Esophagus (tissue), 2 donors: Measurements from ENCODE around the gene ARHGEF11. TPM values are rescaled to one million over a fixed set of nuclear protein-coding genes. Genes with fewer than 3 reads are reported as not detected.
"Not testable (repeated sequence)": the region's sequence is repeated elsewhere in the genome, so short reads cannot be mapped to it uniquely, and the experiment has no call there.

Experiments
- H3K27ac ChIP-seq, 2 donors: one replicate each; pipeline ENCODE4 v1.5.1; 2013; ENCODE audit warnings: low read depth in 2 of 2, mild to moderate bottlenecking in 2 of 2, inconsistent platforms in 1 of 2, low read length in 1 of 2, moderate library complexity in 1 of 2
- H3K27me3 ChIP-seq, 2 donors: one replicate each; pipeline ENCODE4 v1.6.1; 2013; ENCODE audit warnings: low read length in 2 of 2, control low read depth in 1 of 2, mild to moderate bottlenecking in 1 of 2; ENCODE audit not compliant: insufficient read depth in 2 of 2, control insufficient read depth in 1 of 2
- H3K36me3 ChIP-seq, 2 donors: one replicate each; pipeline ENCODE4 v1.6.1; 2013; ENCODE audit warnings: low read length in 1 of 2; ENCODE audit not compliant: control insufficient read depth in 2 of 2, insufficient read depth in 2 of 2
- H3K4me1 ChIP-seq, 2 donors: one replicate each; pipeline ENCODE4 v1.6.1; 2013; ENCODE audit warnings: low read length in 1 of 2; ENCODE audit not compliant: control insufficient read depth in 2 of 2, insufficient read depth in 2 of 2
- H3K4me3 ChIP-seq, 2 donors: one replicate each; pipeline ENCODE4 v1.5.1; 2013; ENCODE audit warnings: low read length in 2 of 2, mild to moderate bottlenecking in 2 of 2, low read depth in 1 of 2, moderate library complexity in 1 of 2
- H3K9me3 ChIP-seq, 2 donors: one replicate each; pipeline ENCODE4 v1.6.1; 2013; ENCODE audit warnings: mild to moderate bottlenecking in 2 of 2, low read depth in 1 of 2, low read length in 1 of 2, moderate library complexity in 1 of 2; ENCODE audit not compliant: control insufficient read depth in 2 of 2, insufficient read depth in 1 of 2
- WGBS, 2 donors: extraction: QIAGEN DNeasy Blood & Tissue Kit; methylation state at CpG; one replicate each; pipeline ENCODE4 v1.1.7; 2013; 5-methylcytosine and 5-hydroxymethylcytosine counted together
- polyA plus RNA-seq, 2 donors: library from polyadenylated mRNA; stranded (reverse); fragments of 200-250 nt; gene quantifications; one replicate each; pipeline ENCODE4 v1.2.3, GENCODE V29; 2013
- donor health status: healthy with polysubstance abuse.
- donor health status: Bipolar disorder and iron deficiency.

ARHGEF11 gene
- polyA plus RNA-seq, 2 donors = 6.5 to 11.2 TPM

- 78 to 81% methylated on average over 6 of the region's 6 CpGs for WGBS, 2 donors
- Histone ChIP-seq H3K4me1 (peaks cover 0 to 3% of the 10 kb centered on the region in 2 donors), H3K27me3 (no peaks in the 10 kb centered on the region), H3K27ac (no peak overlapping the region), H3K9me3 (no peaks in the 10 kb centered on the region), H3K4me3 (no peak overlapping the region), H3K36me3 (peaks cover 0 to 9% of the 10 kb centered on the region in 2 donors)
Observed at GRCh38 chr1:156933136-156933535, 112.4 kb downstream of the ARHGEF11 start.

- H3K27me3 ChIP-seq = peaks cover 0 to 3% of the 10 kb centered on the region in 2 donors
- H3K4me1 ChIP-seq = peaks cover 0 to 8% of the 10 kb centered on the region in 2 donors
- peaks cover 0 to 6% of the 10 kb centered on the region in 2 donors for H3K9me3 ChIP-seq
- no peak overlapping the region for H3K27ac ChIP-seq
- H3K4me3 ChIP-seq = no peak overlapping the region
- 56% methylated on average over 8 of the region's 8 CpGs for WGBS, 2 donors
- H3K36me3 ChIP-seq = peaks cover 0 to 3% of the 10 kb centered on the region in 2 donors
Observed at GRCh38 chr1:156931974-156932710, 113.4 kb downstream of the ARHGEF11 start.

- Histone ChIP-seq H3K27ac (no peak overlapping the region), H3K27me3 (peaks cover 0 to 7% of the 10 kb centered on the region in 2 donors), H3K36me3 (no peaks in the 10 kb centered on the region), H3K9me3 (peaks cover 0 to 6% of the 10 kb centered on the region in 2 donors), H3K4me1 (peaks cover 0 to 8% of the 10 kb centered on the region in 2 donors), H3K4me3 (no peak overlapping the region)
- WGBS, 2 donors = 49 to 52% methylated on average over 11 of the region's 11 CpGs
Observed at GRCh38 chr1:156931211-156931952, 114.2 kb downstream of the ARHGEF11 start.

- H3K27ac ChIP-seq = no peak overlapping the region
- 44 to 50% methylated on average over 4 of the region's 4 CpGs for WGBS, 2 donors
- H3K4me1 ChIP-seq = peaks cover 2 to 8% of the 10 kb centered on the region in 2 donors
- H3K4me3 ChIP-seq = no peak overlapping the region
- peaks cover 0 to 10% of the 10 kb centered on the region in 2 donors for H3K27me3 ChIP-seq
- peaks cover 0 to 7% of the 10 kb centered on the region in 2 donors for H3K9me3 ChIP-seq
- no peaks in the 10 kb centered on the region for H3K36me3 ChIP-seq
Observed at GRCh38 chr1:156930483-156930882, 115.1 kb downstream of the ARHGEF11 start.

- Histone ChIP-seq H3K36me3 (no peaks in the 10 kb centered on the region), H3K4me3 (no peak overlapping the region), H3K27ac (no peak overlapping the region), H3K9me3 (peaks cover 0 to 10% of the 10 kb centered on the region in 2 donors), H3K27me3 (peaks cover 0 to 11% of the 10 kb centered on the region in 2 donors), H3K4me1 (peaks cover 2 to 8% of the 10 kb centered on the region in 2 donors)
- WGBS, 2 donors = 49 to 58% methylated on average over 6 of the region's 6 CpGs
Observed at GRCh38 chr1:156929596-156930238, 115.8 kb downstream of the ARHGEF11 start.

GRCh38 chr1:156928043-156928602, 117.4 kb downstream of the ARHGEF11 start:
- Histone ChIP-seq H3K36me3 (no peaks in the 10 kb centered on the region), H3K27me3 (peaks cover 0 to 26% of the 10 kb centered on the region in 2 donors), H3K9me3 (peaks cover 0 to 10% of the 10 kb centered on the region in 2 donors), H3K27ac (no peak overlapping the region), H3K4me1 (peaks cover 2 to 8% of the 10 kb centered on the region in 2 donors), H3K4me3 (no peak overlapping the region)
- WGBS, 2 donors = 6 to 8% methylated on average over 4 of the region's 4 CpGs

GRCh38 chr1:156927215-156928042, 118.1 kb downstream of the ARHGEF11 start:
- Histone ChIP-seq H3K36me3 (no peaks in the 10 kb centered on the region), H3K9me3 (peaks cover 0 to 10% of the 10 kb centered on the region in 2 donors), H3K4me1 (peaks cover 2 to 8% of the 10 kb centered on the region in 2 donors), H3K27me3 (peaks cover 0 to 31% of the 10 kb centered on the region in 2 donors), H3K4me3 (peak overlapping the region; percentile 30 to 31), H3K27ac (no peak overlapping the region)
- 6 to 7% methylated on average over 62 to 64 of the region's 64 CpGs for WGBS, 2 donors

- 85 to 87% methylated on average over 6 of the region's 6 CpGs for WGBS, 2 donors
- not testable (repeated sequence) for H3K4me3 ChIP-seq, H3K4me1 ChIP-seq, H3K27ac ChIP-seq, H3K36me3 ChIP-seq
- peaks cover 0 to 32% of the 10 kb centered on the region in 2 donors for H3K27me3 ChIP-seq
- peaks cover 0 to 10% of the 10 kb centered on the region in 2 donors for H3K9me3 ChIP-seq
Observed at GRCh38 chr1:156926695-156927094, 118.8 kb downstream of the ARHGEF11 start.
